ENCODE data around the gene SHC4.

Gene SHC4

DNA sequence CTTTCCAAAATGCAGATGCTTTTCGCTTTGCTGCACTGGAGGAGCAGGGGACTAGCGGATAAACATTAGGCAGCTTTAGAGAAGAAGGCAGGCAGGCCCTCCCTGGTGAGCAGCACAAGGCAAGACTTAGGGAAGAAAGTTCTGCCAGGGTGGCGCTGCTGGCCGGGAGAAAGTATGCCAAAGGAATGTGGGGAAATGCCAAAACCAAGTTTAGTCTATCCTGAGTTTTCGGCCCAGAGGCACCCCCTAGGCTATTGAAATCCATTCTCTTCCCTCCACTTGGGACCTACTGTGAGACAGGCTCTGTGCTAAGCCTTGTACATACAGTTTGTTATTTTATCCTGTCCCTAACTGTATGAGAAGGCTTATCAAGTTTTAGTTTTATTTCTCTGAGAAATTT lies 9.2 kb downstream of the SHC4 start:
- Histone ChIP-seq H3K4me1 (ENCODE audit: insufficient read depth, low read length) (peaks cover 8% of the 10 kb centered on the region; the same call in 1 of the 2 replicates), H3K36me3 (ENCODE audit: insufficient read depth, low read length) (no peaks in the 10 kb centered on the region), H3K9me3 (ENCODE audit: control insufficient read depth, insufficient read depth, low read length) (no peaks in the 10 kb centered on the region), H3K9ac (ENCODE audit: low read depth, low read length) (no peak overlapping the region)

DNA sequence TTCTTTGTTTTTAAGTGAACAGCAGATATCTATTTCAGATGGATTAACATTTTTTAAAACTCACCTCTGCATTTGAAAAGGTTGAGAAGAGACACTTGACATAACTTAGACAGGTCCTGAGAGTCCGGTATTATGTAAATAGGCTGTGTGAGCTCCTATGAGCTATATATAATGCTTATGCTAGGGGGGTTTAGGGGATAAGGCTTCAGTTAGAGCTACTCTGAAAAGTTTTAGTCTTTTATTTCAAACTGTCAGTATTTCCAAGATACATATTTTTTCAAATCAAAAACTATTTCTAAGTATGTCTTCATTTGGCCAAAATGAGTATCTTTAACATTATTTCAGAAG lies 16.9 kb downstream of the SHC4 start:
- no peak overlapping the region for H3K9ac ChIP-seq (ENCODE audit: low read depth, low read length)
- no peaks in the 10 kb centered on the region for H3K9me3 ChIP-seq (ENCODE audit: control insufficient read depth, insufficient read depth, low read length)
- no peaks in the 10 kb centered on the region for H3K4me1 ChIP-seq (ENCODE audit: insufficient read depth, low read length)
- H3K36me3 ChIP-seq (ENCODE audit: insufficient read depth, low read length): no peaks in the 10 kb centered on the region

DNA sequence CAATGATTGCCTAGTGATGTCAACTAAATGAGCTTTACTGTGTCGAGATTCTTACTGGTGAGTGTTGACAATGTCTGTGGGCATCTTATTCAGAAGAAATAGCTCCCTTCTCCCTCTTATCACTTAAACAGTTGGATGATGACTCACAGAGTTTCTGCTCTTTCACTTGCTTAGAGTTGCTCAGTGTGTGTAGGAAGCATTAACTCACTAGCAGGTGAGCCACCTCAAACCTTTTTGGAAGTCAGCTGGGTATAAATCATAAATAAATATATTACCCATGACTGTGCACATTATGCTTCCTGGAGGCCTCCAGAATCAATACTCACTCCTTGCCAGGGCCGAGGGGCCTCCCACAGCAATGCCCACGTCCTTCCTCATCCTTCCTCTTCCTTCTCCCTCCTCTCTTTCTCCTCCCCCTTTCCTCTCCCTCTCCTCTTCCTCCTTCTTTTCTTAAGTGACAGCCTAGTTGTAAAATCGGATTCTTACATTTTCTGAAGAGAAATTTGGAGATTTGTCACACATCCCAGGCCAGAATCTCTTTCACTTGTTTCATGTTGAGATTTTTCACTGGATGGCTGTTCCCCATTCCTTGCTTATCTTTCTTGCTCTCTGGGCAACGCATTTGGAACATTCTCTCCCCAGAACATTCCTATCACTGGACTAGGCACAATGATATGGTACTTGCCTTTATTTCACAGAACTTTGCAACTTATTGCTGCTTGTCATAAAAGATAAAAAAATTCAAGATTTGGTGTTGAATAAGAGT lies 17.5 kb downstream of the SHC4 start:
- Histone ChIP-seq H3K9ac (ENCODE audit: low read depth, low read length) (no peak overlapping the region), H3K9me3 (ENCODE audit: control insufficient read depth, insufficient read depth, low read length) (no peaks in the 10 kb centered on the region), H3K4me1 (ENCODE audit: insufficient read depth, low read length) (no peaks in the 10 kb centered on the region), H3K36me3 (ENCODE audit: insufficient read depth, low read length) (no peaks in the 10 kb centered on the region)

DNA sequence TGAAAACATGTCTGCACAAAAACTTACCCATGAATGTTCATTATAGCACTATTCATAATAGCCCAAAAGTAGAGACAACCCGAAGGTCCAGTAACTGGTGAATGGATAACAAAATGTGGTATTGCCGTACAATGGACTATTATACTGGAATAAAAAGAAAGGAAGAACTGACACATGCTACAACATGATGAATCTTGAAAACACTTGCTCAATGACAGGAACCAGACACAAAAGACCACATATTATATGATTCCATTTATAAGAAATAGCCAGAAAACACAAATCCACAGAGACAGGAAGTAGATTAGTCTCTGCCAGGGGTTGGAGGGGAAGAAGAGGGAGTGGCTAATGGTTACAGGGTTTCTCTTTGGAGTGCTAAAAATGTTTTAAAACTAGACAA lies 18.3 kb downstream of the SHC4 start:
- H3K9me3 ChIP-seq (ENCODE audit: control insufficient read depth, insufficient read depth, low read length): no peaks in the 10 kb centered on the region
- H3K36me3 ChIP-seq (ENCODE audit: insufficient read depth, low read length): no peaks in the 10 kb centered on the region
- no peak overlapping the region for H3K9ac ChIP-seq (ENCODE audit: low read depth, low read length)
- H3K4me1 ChIP-seq (ENCODE audit: insufficient read depth, low read length): no peaks in the 10 kb centered on the region

GRCh38 chr15:48941904-48942303 lies 21.8 kb downstream of the SHC4 start:
- Histone ChIP-seq H3K36me3 (ENCODE audit: insufficient read depth, low read length) (no peaks in the 10 kb centered on the region), H3K9me3 (ENCODE audit: control insufficient read depth, insufficient read depth, low read length) (no peaks in the 10 kb centered on the region), H3K4me1 (ENCODE audit: insufficient read depth, low read length) (no peaks in the 10 kb centered on the region), H3K9ac (ENCODE audit: low read depth, low read length) (no peak overlapping the region)

DNA sequence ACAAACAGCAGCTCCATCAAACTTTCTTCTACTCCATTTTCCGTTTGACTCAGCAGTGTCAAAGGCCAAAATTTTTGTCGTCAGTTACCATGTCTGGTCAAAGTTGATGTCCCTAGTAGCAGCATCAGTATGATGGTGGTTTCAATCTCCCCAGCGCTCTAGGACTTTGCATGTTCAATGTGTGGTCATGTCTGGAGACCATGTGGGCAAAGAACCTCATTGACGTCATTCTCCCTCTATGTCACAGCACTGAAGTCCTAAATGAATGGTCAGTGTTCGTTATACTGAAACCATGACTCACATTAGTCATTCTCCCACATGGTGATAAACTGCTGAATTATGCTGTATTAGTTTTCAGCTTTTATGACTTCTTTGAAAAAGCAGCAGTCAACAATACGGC lies 23.2 kb downstream of the SHC4 start:
- Histone ChIP-seq H3K9ac (ENCODE audit: low read depth, low read length) (no peak overlapping the region), H3K36me3 (ENCODE audit: insufficient read depth, low read length) (no peaks in the 10 kb centered on the region), H3K4me1 (ENCODE audit: insufficient read depth, low read length) (no peaks in the 10 kb centered on the region), H3K9me3 (ENCODE audit: control insufficient read depth, insufficient read depth, low read length) (no peaks in the 10 kb centered on the region)

DNA sequence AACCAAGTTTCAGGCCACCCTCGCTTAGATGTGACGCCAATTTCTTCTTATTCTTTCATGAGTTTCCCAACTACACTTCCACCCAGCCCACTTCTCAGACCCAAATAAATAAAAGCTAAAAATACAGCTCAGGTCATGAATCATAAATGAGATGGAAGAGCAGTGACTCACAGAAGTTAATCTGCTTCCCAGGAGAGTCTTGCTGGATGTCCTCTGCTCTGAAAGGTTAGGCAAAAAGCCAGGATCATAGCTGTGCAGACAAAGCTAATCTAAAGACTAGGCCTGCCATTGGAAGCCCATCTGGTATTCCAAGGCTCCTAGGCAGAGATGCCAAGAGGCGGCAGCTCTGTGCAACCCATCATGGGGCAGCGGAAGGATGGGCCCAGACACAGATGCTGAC lies 24.1 kb downstream of the SHC4 start:
- no peak overlapping the region for H3K9ac ChIP-seq (ENCODE audit: low read depth, low read length)
- H3K36me3 ChIP-seq (ENCODE audit: insufficient read depth, low read length): no peaks in the 10 kb centered on the region
- H3K9me3 ChIP-seq (ENCODE audit: control insufficient read depth, insufficient read depth, low read length): no peaks in the 10 kb centered on the region
- H3K4me1 ChIP-seq (ENCODE audit: insufficient read depth, low read length): no peaks in the 10 kb centered on the region

- H3K9ac ChIP-seq (ENCODE audit: low read depth, low read length): no peak overlapping the region
These were observed 25.8 kb downstream of the SHC4 start for GRCh38 chr15:48937886-48938285.

GRCh38 chr15:48936666-48937065 lies 27.1 kb downstream of the SHC4 start:
- no peaks in the 10 kb centered on the region for H3K4me1 ChIP-seq (ENCODE audit: insufficient read depth, low read length)
- H3K9me3 ChIP-seq (ENCODE audit: control insufficient read depth, insufficient read depth, low read length): no peaks in the 10 kb centered on the region
- no peak overlapping the region for H3K9ac ChIP-seq (ENCODE audit: low read depth, low read length)
- no peaks in the 10 kb centered on the region for H3K36me3 ChIP-seq (ENCODE audit: insufficient read depth, low read length)

More at GRCh38 chr15:48937886-48938285, 25.8 kb downstream of the SHC4 start:
- no peaks in the 10 kb centered on the region for H3K4me1 ChIP-seq (ENCODE audit: insufficient read depth, low read length)
- no peaks in the 10 kb centered on the region for H3K9me3 ChIP-seq (ENCODE audit: control insufficient read depth, insufficient read depth, low read length)
- H3K36me3 ChIP-seq (ENCODE audit: insufficient read depth, low read length): no peaks in the 10 kb centered on the region

DNA sequence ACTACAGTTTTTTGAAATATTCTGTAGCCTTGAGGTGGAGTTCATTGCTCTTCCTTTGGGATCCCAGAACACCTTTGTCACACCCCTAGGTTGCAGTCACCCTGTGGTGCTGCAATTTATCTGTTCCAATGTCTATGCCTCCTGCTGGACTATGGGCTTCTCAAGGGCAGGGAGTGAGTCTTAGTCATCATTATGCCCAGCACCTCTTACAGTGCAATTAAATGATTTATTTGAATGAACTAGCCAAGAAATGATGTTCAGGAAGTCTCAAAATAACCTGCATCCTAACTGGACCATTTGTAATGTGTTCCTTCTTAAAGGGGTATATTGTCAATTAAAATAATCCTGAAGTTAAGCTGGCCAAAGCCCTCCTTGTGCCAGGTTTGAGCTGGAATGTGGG lies 28.5 kb downstream of the SHC4 start:
- H3K9ac ChIP-seq (ENCODE audit: low read depth, low read length): no peak overlapping the region

DNA sequence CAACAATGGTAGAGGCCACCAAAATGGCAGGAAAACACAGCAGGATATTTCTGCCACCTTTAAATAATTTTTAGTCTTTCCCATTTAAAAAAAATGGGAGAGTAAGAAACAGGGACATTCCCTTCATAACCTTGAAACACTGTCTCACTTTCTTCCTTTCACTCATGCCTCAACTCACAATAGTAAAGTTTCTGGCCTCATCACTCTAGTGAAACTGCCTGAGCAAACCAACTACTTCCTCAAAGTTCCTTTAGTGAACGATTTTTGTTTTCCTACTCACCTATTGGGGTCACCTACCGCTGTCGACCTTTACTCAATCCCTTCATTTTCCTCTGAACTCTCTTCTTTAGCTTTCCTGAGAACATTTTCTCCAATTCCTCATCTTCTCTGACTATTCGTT lies 33.0 kb downstream of the SHC4 start:
- Histone ChIP-seq H3K36me3 (ENCODE audit: insufficient read depth, low read length) (no peaks in the 10 kb centered on the region), H3K9me3 (ENCODE audit: control insufficient read depth, insufficient read depth, low read length) (no peaks in the 10 kb centered on the region), H3K4me1 (ENCODE audit: insufficient read depth, low read length) (no peaks in the 10 kb centered on the region), H3K9ac (ENCODE audit: low read depth, low read length) (no peak overlapping the region)

More for the DNA sequence above, 28.5 kb downstream of the SHC4 start:
- Histone ChIP-seq H3K36me3 (ENCODE audit: insufficient read depth, low read length) (no peaks in the 10 kb centered on the region), H3K4me1 (ENCODE audit: insufficient read depth, low read length) (no peaks in the 10 kb centered on the region), H3K9me3 (ENCODE audit: control insufficient read depth, insufficient read depth, low read length) (no peaks in the 10 kb centered on the region)

- H3K36me3 ChIP-seq (ENCODE audit: insufficient read depth, low read length): no peaks in the 10 kb centered on the region
- no peaks in the 10 kb centered on the region for H3K4me1 ChIP-seq (ENCODE audit: insufficient read depth, low read length)
- no peaks in the 10 kb centered on the region for H3K9me3 ChIP-seq (ENCODE audit: control insufficient read depth, insufficient read depth, low read length)
- no peak overlapping the region for H3K9ac ChIP-seq (ENCODE audit: low read depth, low read length)
These were observed 34.1 kb downstream of the SHC4 start for GRCh38 chr15:48929661-48930060.

DNA sequence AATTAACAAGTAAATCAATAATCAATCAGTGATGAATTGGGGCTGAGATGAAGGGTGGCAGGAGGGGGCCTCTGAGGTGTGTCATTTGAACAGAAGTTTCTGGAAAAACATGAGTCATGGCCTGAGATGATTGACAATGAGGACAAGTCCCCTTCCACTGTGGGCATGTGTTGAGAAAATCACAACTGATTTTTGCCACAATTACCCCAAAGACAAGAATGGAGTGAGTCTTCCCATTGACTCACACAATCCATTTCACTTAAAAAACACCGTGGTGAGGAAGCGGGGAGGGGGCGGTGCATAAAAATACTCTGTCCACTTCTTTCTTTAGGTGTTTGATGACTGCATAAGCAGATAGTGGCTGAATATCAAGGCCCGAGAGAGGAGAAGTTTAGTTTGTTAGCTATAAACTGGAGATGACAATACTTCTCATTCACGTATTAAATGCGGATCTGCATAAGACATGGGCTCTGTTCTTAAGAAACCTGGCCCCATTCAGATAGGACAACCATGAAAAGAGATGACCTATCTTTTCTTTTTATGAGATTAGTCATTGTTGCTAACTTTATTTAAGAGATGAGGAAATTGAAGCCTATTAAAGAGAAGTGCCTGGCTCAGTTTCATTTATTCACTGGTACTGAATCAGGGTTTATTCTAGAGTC lies 34.7 kb downstream of the SHC4 start:
- Histone ChIP-seq H3K9ac (ENCODE audit: low read depth, low read length) (no peak overlapping the region), H3K36me3 (ENCODE audit: insufficient read depth, low read length) (no peaks in the 10 kb centered on the region), H3K9me3 (ENCODE audit: control insufficient read depth, insufficient read depth, low read length) (no peaks in the 10 kb centered on the region), H3K4me1 (ENCODE audit: insufficient read depth, low read length) (no peaks in the 10 kb centered on the region)

DNA sequence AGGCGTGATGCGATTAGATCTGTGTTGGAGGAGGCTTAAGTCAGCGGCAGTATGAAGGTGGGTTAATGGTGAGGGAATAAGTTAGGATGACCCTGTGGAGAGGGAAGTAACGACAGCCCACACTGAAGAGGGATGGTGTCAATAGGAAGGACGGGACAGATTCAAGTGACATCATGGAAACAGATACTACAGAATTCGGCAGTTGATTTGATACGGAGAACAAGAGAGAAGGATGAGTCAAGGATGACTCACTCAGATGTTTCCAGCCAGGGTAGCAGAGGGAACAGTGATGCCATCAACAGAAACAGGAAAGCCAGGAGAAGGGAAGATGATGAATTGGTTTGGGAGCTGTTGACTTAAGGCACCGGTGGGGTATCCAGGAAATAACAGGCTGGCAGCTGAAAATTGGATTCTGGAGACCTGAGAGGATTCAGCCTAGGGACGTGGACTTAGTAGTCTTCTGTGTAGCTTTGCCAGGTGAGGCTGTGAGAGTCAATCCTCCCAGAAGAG lies 38.0 kb downstream of the SHC4 start:
- Histone ChIP-seq H3K4me1 (ENCODE audit: insufficient read depth, low read length) (no peaks in the 10 kb centered on the region), H3K36me3 (ENCODE audit: insufficient read depth, low read length) (no peaks in the 10 kb centered on the region), H3K9ac (ENCODE audit: low read depth, low read length) (no peak overlapping the region), H3K9me3 (ENCODE audit: control insufficient read depth, insufficient read depth, low read length) (no peaks in the 10 kb centered on the region)

All from ES-I3 (cell line).